HepG2 (cell line): Measurements from ENCODE around the gene KCNT1.

Source experiments
- ATF7-NPFF ChIP-seq: sonication (generic); formaldehyde crosslinking; IDR thresholded peaks from 2 replicates; pipeline ENCODE4 v1.8.1; 2023; ENCODE audit warnings: mild to moderate bottlenecking, low read depth, missing genetic modification reagents, moderate library complexity
- GABPA ChIP-seq, 2 experiments: IDR thresholded peaks; 2 replicates each; pipeline ENCODE4 v1.6.1; 2011 to 2016; ENCODE audit warnings: low read depth in 2 of 2, low read length in 1 of 2, missing biosample characterization in 1 of 2, missing genetic modification characterization in 1 of 2
- REST ChIP-seq, 2 experiments: IDR thresholded peaks; 2 replicates each; pipeline ENCODE4 v1.6.1; 2011 to 2012; ENCODE audit warnings: low read length in 2 of 2, borderline replicate concordance in 1 of 2, low read depth in 1 of 2, mild to moderate bottlenecking in 1 of 2, moderate library complexity in 1 of 2
- SNRNP70 ChIP-seq: fragments of 200-400 bp; formaldehyde crosslinking; IDR thresholded peaks from 2 replicates; pipeline ENCODE4 v1.6.1; 2017; ENCODE audit warnings: mild to moderate bottlenecking, low read depth, low read length, moderate library complexity
- ZNF598 ChIP-seq: sonication (generic); formaldehyde crosslinking; IDR thresholded peaks from 2 replicates; pipeline ENCODE4 v1.5.1; 2020; ENCODE audit warnings: mild to moderate bottlenecking, missing genetic modification reagents, borderline replicate concordance
- TF ChIP-seq, protein P1 (sequence below): sonication (generic); formaldehyde crosslinking; IDR thresholded peaks from 2 replicates; pipeline ENCODE4 v1.4.0; 2020; ENCODE audit warnings: missing genetic modification reagents, borderline replicate concordance

DNA sequence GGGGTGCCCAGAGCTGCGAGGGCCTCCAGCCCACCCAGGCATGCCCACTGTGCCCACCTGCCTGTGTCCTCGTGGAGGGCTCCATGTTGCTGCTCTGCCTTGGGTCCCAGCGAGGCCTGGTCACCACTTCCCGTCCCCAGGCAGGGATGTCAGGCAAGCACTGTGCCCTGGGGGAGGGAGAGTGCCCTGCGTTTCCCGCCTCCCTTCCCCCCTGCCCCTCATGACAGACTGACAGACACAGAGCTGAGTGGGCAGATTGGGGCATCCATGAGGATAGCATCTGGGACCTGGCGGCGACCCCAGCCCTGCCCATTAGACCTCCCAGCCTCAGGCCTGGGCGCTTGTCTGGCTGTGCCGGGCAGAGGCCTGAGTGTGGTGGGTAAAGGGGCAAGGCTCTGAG is 56.9 kb downstream of the KCNT1 start:
- TF ChIP-seq REST (IDR thresholded peaks at IDR 0.05; ENCODE audit: borderline replicate concordance in 1 of 2, low read depth in 1 of 2, low read length in 2 of 2) = no peak
- TF ChIP-seq, protein P1, sequence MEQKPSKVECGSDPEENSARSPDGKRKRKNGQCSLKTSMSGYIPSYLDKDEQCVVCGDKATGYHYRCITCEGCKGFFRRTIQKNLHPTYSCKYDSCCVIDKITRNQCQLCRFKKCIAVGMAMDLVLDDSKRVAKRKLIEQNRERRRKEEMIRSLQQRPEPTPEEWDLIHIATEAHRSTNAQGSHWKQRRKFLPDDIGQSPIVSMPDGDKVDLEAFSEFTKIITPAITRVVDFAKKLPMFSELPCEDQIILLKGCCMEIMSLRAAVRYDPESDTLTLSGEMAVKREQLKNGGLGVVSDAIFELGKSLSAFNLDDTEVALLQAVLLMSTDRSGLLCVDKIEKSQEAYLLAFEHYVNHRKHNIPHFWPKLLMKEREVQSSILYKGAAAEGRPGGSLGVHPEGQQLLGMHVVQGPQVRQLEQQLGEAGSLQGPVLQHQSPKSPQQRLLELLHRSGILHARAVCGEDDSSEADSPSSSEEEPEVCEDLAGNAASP (CRISPR knock-in tag) = no peak
- TF ChIP-seq ZNF598 (CRISPR knock-in tag) = no peak
- TF ChIP-seq SNRNP70 = no peak
- TF ChIP-seq GABPA (IDR thresholded peaks at IDR 0.05; ENCODE audit: low read depth, low read length) = no peak
- no peak for TF ChIP-seq GABPA (CRISPR knock-in tag; IDR thresholded peaks at IDR 0.05; ENCODE audit: low read depth)
- no peak for TF ChIP-seq ATF7-NPFF (CRISPR knock-in tag)
